GM19395 (cell line): Measurements from ENCODE around the gene TBX20.
"Not testable (repeated sequence)": the region's sequence is repeated elsewhere in the genome, so short reads cannot be mapped to it uniquely, and the experiment has no call there.

Experiments
- ATAC-seq: cut with Tn5 transposase; IDR thresholded peaks from one replicate; pipeline ENCODE4 v1.9.1; 2021; ENCODE audit warnings: mild to moderate bottlenecking, moderate library complexity; ENCODE audit not compliant: unreplicated experiment

Gene TBX20

DNA sequence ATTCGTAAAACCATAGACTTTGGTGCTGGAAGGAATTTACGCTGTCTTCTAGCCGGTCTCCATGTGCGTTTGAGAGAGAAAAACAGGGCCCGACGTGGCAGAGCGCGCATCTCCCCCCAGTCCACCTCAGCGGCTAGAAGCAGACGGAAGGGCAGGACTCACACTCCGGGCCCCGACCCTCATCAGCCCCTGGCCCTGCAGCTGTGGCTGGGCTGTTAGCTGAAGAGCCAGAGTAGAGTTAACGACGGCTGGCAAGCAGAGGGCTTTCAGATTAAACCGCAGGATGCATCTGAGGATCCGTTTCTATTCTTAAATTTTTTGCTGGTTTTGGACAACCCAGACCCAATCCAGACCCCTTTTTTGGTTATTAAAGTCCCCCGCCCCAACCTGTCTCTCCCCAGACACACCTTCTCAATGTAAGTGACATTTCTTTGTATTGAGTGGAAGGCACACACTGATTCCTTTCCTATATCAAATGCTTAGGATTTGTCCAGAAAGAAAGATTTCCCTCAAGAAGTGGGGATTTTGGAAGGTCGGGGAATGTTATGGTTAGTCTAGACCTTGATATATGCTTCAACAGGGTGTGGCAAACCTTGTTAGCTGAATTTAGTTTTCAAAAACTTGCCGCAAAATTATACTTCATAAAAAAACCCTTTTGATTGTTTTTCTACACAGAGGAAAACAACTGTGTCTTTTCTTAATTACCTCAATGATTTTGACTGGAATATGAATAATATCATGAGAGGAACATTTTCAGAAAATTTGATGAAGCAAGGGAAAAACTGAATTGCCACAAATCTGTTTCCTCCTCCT lies 1.7 kb upstream of the TBX20 start:
- ATAC-seq = no peak

GRCh38 chr7:35254496-35255442 lies 869 bp upstream of the TBX20 start:
- no peak for ATAC-seq

DNA sequence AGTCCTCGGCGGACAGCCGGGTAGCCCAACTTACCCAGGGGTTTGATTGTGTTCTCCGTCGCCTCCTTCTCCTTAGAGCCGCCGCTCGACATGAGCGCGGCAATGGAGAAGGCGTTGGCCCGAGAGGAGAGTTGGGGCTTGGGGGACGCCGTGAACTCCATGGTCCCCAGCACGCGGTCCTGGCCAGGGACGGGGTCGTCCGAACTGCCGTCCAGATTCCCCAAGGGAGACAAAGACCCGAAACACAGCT lies 515 bp downstream of the TBX20 start:
- ATAC-seq = no peak

- ATAC-seq = no peak
These were observed 1.1 kb downstream of the TBX20 start for GRCh38 chr7:35252612-35253459.

GRCh38 chr7:35251606-35252310 lies 2.1 kb downstream of the TBX20 start:
- no peak for ATAC-seq

GRCh38 chr7:35250941-35251340 lies 3.0 kb downstream of the TBX20 start:
- ATAC-seq = no peak

DNA sequence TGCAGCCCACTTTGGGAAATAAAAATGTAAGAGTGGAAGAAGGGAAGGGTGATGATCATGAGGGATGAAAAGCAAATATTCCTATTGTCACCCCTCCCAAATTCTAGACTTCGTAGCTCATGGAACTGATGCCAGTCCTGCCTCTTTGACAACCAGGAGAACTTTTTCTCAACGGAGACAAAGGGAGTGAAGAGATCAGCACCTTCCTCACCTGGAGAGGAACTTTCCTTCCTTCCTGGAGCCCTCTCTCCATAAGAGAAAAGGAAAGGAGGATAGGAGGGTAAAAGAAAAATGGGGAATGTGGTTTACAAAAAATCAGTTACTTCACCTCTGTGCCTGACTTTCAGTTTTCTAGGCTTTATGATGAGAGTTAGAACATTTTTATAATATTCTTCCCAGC lies 3.4 kb downstream of the TBX20 start:
- no peak for ATAC-seq

GRCh38 chr7:35249537-35249907 lies 4.4 kb downstream of the TBX20 start:
- ATAC-seq = no peak

DNA sequence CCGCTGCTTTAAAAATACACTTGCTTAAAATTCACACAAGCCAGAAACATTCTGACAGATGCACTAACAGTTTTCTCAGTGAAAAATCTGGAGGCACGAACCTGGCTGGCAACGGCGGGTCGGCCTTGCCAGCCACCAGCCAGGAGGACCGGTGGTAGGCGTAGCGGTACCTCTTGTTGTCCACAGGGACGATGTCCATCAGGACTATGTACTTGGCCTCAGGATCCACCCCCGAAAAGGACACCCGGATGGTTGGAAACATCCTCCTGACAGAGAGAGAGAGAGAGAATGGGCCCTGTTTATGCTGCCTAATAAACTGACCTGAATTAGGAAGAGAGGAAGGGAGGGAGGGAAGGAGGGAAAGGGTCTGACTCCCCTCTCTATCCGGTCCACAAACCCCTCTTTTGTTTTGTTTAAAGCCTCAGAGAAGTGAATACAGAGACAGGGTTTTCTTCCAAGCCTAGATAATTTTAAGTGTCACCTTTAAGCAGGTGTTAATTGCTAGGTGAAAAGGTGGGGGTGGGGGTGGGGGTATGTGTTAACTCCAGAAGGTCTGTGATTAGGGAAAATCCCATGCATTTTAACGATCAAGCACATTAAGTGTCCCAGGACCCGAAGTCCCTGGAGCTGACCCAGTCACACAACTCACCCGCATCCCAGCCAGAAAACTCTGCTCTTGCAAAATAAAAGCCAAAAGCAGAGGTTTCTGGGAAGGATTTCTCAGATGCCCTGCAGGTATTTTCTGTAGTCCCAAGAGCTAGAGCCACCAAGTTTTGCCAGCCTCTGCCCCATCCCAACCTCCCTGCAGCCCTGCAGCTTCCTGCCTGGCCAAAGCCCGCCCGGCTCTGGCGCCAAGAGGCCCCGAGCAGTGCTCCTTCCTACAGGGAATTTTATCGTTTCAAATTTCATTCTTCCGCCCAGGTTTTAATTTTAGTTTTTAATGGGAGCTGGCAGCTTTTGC lies 5.0 kb downstream of the TBX20 start:
- no peak for ATAC-seq

DNA sequence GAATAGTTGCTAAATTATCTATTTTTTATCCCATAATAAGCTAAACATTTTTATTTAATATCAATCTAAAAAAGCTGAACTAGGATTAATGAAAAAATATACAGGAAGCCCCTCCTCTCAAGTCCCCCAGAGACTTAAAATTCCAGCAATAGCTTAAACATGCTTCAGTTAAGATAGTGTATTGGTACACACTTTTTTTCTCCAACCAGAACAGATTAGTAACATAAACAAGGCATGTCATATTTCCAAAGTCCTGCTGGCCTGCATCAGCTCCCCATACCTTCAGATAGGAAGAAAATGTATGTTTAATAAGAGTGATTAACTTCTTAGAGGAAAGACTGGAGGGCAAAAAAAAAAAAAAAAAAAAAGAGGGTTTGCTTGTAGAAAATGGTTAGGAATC lies 7.1 kb downstream of the TBX20 start:
- no peak for ATAC-seq

- no peak for ATAC-seq
These were observed 12.0 kb downstream of the TBX20 start for GRCh38 chr7:35241884-35242283.

DNA sequence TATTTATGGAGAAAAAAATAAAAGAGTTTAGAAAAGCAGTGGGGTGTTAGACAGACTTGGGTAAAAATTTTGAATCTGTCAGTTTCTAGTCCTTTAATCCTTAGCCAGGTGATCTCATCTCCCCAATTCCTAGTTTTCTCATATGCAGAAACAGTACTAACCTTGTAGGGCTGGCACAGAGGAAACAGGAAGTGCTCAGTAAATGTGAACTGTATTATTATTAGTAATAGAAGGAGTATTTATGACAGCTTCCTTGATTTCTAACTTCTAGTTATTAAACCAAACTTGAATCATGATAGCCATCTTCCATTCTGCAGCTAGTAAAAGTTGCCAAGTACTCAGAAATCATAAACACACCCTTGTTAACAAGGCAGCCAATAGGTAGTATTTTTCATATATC lies 12.5 kb downstream of the TBX20 start:
- ATAC-seq = no peak

GRCh38 chr7:35241008-35241407 lies 12.9 kb downstream of the TBX20 start:
- not testable (repeated sequence) for ATAC-seq

GRCh38 chr7:35238456-35238855 lies 15.4 kb downstream of the TBX20 start:
- ATAC-seq = not testable (repeated sequence)

DNA sequence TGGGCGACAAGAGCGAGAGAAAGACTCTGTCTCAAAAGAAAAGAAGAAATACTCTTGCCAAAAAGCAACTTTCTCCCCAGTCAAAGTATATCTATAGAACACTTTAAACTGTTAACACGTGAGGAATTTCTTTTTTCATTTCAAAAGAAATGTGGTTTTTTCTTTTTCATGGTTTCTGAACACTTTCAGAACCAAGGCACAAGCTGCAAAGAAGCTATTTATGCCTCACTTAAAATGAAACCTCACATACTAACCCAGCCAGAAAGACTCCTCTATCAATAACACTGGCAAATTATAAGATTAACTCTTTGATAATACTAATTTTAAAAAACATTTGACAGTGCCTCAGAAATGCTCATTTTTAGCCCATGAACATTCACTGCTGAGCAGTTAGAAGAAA lies 20.9 kb downstream of the TBX20 start:
- ATAC-seq = no peak

DNA sequence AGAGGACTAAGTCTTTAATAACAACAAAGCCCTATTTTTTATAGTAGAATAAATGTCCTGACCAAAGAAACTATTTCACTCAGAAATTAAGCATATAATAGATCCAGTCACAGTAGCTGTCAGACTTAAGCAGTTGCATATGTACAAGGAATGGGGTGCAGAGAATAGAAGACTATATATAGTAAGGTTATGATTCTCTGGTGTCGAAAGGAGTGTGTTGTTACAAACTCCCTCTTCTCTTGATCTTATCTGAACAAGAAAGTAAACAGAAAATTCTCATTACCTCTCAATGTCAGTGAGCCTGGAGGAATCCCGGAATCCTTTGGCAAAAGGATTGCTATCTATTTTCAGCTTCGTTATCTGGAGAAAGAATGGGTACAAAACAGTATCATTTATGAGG lies 22.7 kb downstream of the TBX20 start:
- ATAC-seq = not testable (repeated sequence)

DNA sequence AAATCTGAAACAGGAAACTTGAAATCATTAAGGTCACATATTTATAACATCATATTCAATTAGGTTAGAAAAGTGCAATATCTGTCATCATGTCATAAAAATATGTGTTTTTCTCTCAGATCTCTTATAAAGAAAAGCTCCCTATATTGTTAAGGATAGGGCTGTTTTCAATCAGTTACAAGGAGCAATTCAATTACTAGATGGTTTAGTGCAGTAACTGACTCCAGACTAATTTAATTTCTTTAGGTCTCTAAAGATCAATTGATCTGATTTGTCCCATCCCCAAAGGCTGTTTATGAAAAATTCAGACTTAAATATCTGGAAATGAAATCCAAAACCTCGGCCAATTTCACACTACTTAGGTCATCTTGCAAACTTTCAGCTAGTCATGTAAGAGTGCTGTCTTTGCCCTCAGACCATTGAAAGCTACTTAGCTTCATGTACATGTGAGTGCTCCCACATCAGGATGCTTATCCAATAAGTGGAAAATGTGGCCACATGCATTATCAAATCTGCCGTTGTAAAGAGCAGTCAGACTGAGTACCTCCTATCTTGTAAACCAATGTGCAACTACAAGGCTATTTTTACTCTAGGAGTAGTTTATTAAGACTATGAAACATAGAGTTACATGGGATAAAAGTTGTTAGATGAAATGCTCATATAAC lies 24.7 kb downstream of the TBX20 start:
- ATAC-seq = not testable (repeated sequence)

- ATAC-seq = not testable (repeated sequence)
These were observed 25.3 kb downstream of the TBX20 start for GRCh38 chr7:35228496-35229051.

- ATAC-seq = not testable (repeated sequence)
These were observed 26.5 kb downstream of the TBX20 start for GRCh38 chr7:35227438-35227837.
